OCI-LY7 (cell line): ENCODE measurements around the gene FGF23.

Experiments
- CTCF ChIP-seq: fragments of 200-600 bp; sonication (generic); conservative IDR thresholded peaks from 2 replicates; pipeline ENCODE4 v1.5.1; 2014; ENCODE audit warnings: mild to moderate bottlenecking, antibody characterized with exemption, low read length, moderate library complexity, mixed read lengths
- EZH2phosphoT487 ChIP-seq: fragments of 200-600 bp; sonication (generic); IDR thresholded peaks from 2 replicates; pipeline ENCODE4 v1.6.1; 2018; ENCODE audit warnings: low read depth, borderline replicate concordance, mild to moderate bottlenecking, mixed run types, antibody characterized with exemption, low read length, moderate library complexity, mixed read lengths

GRCh38 chr12:4369548-4369947 is 10.0 kb downstream of the FGF23 start:
- TF ChIP-seq EZH2phosphoT487 (no peak), CTCF (no peak)
